ENCODE measurements around the gene BRPF1. TPM values are rescaled to one million over a fixed set of nuclear protein-coding genes. Genes with fewer than 3 reads are reported as not detected.
A peak's percentile ranks its signal among the peaks of the same experiment; 100 is the strongest.

BRPF1 gene
- total and polyA plus RNA-seq, 2 experiments from 2014 or later = 8.0 to 24.7 TPM

DNA sequence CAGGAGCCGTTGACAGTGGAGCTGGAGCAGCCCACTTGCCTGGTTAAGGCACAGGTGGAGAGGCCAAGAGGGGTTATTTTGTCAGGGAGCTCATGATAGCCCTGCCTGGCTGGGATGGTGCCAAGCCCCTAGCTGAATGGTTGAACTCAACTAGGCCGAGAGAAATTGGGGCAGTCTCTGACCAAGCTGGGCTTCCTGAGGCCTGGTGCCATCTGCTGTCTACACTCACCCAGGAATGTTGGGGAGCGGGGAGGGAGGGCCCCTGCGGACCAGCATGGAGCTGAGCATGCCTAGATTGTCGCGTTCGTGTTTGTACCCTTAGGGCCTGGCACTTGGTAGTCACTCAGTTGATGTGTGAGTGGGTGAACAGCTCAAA lies 1.2 kb downstream of the BRPF1 start:
- H3K4me2 ChIP-seq = peak overlapping the region; percentile 98
- H3K36me3 Mint-ChIP-seq (ENCODE audit: low read depth) = peaks cover 34% of the 10 kb centered on the region
- peak overlapping the region; percentile 72 for H3K27ac Mint-ChIP-seq
- H3K4me3 ChIP-seq = peak overlapping the region; percentile 91
- no peak overlapping the region for H2AFZ ChIP-seq
- peaks cover 21% of the 10 kb centered on the region for H3K36me3 ChIP-seq (ENCODE audit: insufficient read depth)
- H3K4me3 Mint-ChIP-seq = peak overlapping the region; percentile 81
- peaks cover 4% of the 10 kb centered on the region for H3K27me3 Mint-ChIP-seq (ENCODE audit: insufficient read depth, low read depth, poor library complexity)
- no peaks in the 10 kb centered on the region for H3K9me2 ChIP-seq (ENCODE audit: insufficient read depth)
- H3K79me2 ChIP-seq (replicated peaks; ENCODE audit: insufficient read depth) = peaks cover 47% of the 10 kb centered on the region
- no peak overlapping the region for H3K27ac ChIP-seq (ENCODE audit: low read depth)
- H3K27me3 ChIP-seq (ENCODE audit: insufficient read depth) = no peaks in the 10 kb centered on the region
- no peak for TF ChIP-seq NANOG (IDR thresholded peaks at IDR 0.05; ENCODE audit: borderline replicate concordance)
- TF ChIP-seq, protein P1, sequence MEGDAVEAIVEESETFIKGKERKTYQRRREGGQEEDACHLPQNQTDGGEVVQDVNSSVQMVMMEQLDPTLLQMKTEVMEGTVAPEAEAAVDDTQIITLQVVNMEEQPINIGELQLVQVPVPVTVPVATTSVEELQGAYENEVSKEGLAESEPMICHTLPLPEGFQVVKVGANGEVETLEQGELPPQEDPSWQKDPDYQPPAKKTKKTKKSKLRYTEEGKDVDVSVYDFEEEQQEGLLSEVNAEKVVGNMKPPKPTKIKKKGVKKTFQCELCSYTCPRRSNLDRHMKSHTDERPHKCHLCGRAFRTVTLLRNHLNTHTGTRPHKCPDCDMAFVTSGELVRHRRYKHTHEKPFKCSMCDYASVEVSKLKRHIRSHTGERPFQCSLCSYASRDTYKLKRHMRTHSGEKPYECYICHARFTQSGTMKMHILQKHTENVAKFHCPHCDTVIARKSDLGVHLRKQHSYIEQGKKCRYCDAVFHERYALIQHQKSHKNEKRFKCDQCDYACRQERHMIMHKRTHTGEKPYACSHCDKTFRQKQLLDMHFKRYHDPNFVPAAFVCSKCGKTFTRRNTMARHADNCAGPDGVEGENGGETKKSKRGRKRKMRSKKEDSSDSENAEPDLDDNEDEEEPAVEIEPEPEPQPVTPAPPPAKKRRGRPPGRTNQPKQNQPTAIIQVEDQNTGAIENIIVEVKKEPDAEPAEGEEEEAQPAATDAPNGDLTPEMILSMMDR (conservative IDR thresholded peaks at IDR 0.05; ENCODE audit: low read depth in 2 of 2) = 0 out of 4 replicates have a peak, but pooled peaks of 1 of the 2 experiments have one; percentile 5
- peak; percentile 35 for DNase-seq (ENCODE audit: low spot score)
- H3K4me1 ChIP-seq (ENCODE audit: insufficient read depth) = peaks cover 16% of the 10 kb centered on the region
- 0 out of 2 replicates have a peak, but pooled peaks cover 8% of the 10 kb centered on the region for H3F3A ChIP-seq (replicated peaks; ENCODE audit: low read depth)
- peaks cover 25% of the 10 kb centered on the region for H4K20me1 ChIP-seq (replicated peaks; ENCODE audit: insufficient read depth)
- no peaks in the 10 kb centered on the region for H3K9me3 Mint-ChIP-seq
- H3K4me1 Mint-ChIP-seq = peaks cover 16% of the 10 kb centered on the region
- no peak for ATAC-seq

DNA sequence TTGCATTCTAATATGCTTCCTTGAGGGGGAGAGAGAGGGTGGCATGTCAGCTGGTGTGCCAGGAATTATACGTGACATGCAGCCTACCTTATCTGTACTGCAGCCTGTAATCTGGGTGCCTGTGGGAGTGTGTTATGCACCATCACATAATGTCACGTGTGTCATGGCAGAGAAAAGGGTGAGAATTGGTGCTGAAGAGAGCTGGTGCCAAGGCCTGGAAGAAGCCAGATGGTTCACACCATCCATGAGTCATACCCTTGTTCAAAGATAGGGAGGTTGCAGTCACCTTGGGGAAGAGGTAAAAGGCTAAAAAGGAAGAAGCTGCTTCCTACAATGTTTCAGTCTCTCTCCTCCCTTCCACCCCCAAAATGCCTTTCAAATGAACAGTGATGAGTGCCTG lies 5.3 kb downstream of the BRPF1 start:
- Histone ChIP-seq H3K4me1 (ENCODE audit: insufficient read depth) (peaks cover 9% of the 10 kb centered on the region; the same call in 1 of the 2 replicates), H2AFZ (no peak overlapping the region), H3K36me3 (ENCODE audit: insufficient read depth) (peaks cover 48% of the 10 kb centered on the region), H4K20me1 (replicated peaks; ENCODE audit: insufficient read depth) (peaks cover 34% of the 10 kb centered on the region), H3K27me3 (ENCODE audit: insufficient read depth) (no peaks in the 10 kb centered on the region), H3K4me2 (no peak overlapping the region), H3K9me2 (ENCODE audit: insufficient read depth) (no peaks in the 10 kb centered on the region), H3K27ac (ENCODE audit: low read depth) (no peak overlapping the region), H3K79me2 (replicated peaks; ENCODE audit: insufficient read depth) (peaks cover 46% of the 10 kb centered on the region), H3F3A (replicated peaks; ENCODE audit: low read depth) (no peaks in the 10 kb centered on the region; the same call in 1 of the 2 replicates), H3K4me3 (no peak overlapping the region)
- Mint-ChIP-seq H3K27ac (no peak overlapping the region), H3K36me3 (ENCODE audit: low read depth) (peaks cover 71% of the 10 kb centered on the region), H3K4me3 (no peak overlapping the region), H3K4me1 (peaks cover 5% of the 10 kb centered on the region), H3K27me3 (ENCODE audit: insufficient read depth, low read depth, poor library complexity) (no peaks in the 10 kb centered on the region), H3K9me3 (no peaks in the 10 kb centered on the region)
- TF ChIP-seq ZNF114 (CRISPR knock-in tag; IDR thresholded peaks at IDR 0.05) = no peak
- TF ChIP-seq, protein P2, sequence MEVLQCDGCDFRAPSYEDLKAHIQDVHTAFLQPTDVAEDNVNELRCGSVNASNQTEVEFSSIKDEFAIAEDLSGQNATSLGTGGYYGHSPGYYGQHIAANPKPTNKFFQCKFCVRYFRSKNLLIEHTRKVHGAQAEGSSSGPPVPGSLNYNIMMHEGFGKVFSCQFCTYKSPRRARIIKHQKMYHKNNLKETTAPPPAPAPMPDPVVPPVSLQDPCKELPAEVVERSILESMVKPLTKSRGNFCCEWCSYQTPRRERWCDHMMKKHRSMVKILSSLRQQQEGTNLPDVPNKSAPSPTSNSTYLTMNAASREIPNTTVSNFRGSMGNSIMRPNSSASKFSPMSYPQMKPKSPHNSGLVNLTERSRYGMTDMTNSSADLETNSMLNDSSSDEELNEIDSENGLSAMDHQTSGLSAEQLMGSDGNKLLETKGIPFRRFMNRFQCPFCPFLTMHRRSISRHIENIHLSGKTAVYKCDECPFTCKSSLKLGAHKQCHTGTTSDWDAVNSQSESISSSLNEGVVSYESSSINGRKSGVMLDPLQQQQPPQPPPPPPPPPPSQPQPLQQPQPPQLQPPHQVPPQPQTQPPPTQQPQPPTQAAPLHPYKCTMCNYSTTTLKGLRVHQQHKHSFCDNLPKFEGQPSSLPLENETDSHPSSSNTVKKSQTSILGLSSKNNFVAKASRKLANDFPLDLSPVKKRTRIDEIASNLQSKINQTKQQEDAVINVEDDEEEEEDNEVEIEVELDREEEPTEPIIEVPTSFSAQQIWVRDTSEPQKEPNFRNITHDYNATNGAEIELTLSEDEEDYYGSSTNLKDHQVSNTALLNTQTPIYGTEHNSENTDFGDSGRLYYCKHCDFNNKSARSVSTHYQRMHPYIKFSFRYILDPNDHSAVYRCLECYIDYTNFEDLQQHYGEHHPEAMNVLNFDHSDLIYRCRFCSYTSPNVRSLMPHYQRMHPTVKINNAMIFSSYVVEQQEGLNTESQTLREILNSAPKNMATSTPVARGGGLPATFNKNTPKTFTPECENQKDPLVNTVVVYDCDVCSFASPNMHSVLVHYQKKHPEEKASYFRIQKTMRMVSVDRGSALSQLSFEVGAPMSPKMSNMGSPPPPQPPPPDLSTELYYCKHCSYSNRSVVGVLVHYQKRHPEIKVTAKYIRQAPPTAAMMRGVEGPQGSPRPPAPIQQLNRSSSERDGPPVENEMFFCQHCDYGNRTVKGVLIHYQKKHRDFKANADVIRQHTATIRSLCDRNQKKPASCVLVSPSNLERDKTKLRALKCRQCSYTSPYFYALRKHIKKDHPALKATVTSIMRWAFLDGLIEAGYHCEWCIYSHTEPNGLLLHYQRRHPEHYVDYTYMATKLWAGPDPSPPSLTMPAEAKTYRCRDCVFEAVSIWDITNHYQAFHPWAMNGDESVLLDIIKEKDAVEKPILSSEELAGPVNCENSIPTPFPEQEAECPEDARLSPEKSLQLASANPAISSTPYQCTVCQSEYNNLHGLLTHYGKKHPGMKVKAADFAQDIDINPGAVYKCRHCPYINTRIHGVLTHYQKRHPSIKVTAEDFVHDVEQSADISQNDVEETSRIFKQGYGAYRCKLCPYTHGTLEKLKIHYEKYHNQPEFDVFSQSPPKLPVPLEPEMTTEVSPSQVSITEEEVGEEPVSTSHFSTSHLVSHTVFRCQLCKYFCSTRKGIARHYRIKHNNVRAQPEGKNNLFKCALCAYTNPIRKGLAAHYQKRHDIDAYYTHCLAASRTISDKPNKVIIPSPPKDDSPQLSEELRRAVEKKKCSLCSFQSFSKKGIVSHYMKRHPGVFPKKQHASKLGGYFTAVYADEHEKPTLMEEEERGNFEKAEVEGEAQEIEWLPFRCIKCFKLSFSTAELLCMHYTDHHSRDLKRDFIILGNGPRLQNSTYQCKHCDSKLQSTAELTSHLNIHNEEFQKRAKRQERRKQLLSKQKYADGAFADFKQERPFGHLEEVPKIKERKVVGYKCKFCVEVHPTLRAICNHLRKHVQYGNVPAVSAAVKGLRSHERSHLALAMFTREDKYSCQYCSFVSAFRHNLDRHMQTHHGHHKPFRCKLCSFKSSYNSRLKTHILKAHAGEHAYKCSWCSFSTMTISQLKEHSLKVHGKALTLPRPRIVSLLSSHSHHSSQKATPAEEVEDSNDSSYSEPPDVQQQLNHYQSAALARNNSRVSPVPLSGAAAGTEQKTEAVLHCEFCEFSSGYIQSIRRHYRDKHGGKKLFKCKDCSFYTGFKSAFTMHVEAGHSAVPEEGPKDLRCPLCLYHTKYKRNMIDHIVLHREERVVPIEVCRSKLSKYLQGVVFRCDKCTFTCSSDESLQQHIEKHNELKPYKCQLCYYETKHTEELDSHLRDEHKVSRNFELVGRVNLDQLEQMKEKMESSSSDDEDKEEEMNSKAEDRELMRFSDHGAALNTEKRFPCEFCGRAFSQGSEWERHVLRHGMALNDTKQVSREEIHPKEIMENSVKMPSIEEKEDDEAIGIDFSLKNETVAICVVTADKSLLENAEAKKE (CRISPR knock-in tag; IDR thresholded peaks at IDR 0.05) = no peak
- no peak for TF ChIP-seq POLR2AphosphoS5 (IDR thresholded peaks at IDR 0.05; ENCODE audit: low read depth)
- no peak for TF ChIP-seq NANOG (IDR thresholded peaks at IDR 0.05; ENCODE audit: borderline replicate concordance)
- TF ChIP-seq EZH2 (IDR thresholded peaks at IDR 0.05; ENCODE audit: low read depth, unreplicated experiment) = no peak
- TF ChIP-seq, protein P3, sequence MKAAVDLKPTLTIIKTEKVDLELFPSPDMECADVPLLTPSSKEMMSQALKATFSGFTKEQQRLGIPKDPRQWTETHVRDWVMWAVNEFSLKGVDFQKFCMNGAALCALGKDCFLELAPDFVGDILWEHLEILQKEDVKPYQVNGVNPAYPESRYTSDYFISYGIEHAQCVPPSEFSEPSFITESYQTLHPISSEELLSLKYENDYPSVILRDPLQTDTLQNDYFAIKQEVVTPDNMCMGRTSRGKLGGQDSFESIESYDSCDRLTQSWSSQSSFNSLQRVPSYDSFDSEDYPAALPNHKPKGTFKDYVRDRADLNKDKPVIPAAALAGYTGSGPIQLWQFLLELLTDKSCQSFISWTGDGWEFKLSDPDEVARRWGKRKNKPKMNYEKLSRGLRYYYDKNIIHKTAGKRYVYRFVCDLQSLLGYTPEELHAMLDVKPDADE (IDR thresholded peaks at IDR 0.05) = no peak
- TF ChIP-seq, protein P1 (conservative IDR thresholded peaks at IDR 0.05; ENCODE audit: low read depth in 2 of 2) = no peak
- no peak for TF ChIP-seq CREB1 (CRISPR knock-in tag; IDR thresholded peaks at IDR 0.05; ENCODE audit: low read depth)
- DNase-seq (ENCODE audit: low spot score) (no peak), ATAC-seq (no peak)
